GM18519 (cell line): ENCODE data around the gene CAPN15.

Source experiments
- ATAC-seq: cut with Tn5 transposase; IDR thresholded peaks from one replicate; pipeline ENCODE4 v1.9.1; 2021; ENCODE audit warnings: mild to moderate bottlenecking, moderate library complexity; ENCODE audit not compliant: unreplicated experiment, low FRiP score

Gene CAPN15

DNA sequence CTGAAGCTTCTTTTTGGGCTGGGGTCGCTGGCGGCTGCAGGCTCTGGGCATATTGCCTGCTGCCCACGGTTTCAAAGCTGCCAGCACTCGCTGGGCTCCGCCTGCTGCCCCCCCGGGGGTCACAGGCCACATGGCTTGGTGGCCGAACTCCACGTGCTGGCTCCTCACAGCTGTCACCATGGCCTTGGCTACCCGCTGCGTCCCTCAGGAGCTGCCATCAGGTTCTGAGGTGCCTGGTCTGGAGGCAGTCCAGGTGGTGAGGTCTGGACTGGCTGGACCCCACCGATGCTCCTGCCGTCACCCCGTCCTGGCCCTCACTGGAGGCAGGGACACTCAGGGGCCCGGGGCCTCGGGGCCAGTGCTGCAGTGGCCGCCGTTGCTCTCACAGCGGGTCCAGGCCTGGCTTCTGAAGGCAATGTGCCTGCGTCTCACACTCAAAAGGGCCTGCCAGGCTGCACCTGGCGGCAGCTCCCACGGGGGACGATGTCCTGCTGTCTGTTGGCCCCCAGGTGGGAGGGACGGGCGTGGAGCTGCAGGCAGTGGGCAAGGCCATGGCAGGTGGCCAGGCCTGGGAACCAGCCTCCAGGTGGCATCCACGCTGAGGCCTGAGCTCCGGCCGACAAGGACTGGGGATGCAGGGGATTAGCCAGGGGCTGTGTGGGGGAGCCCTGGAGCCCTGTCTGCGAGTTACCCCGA, 13.3 kb downstream of the CAPN15 start:
- no peak for ATAC-seq

DNA sequence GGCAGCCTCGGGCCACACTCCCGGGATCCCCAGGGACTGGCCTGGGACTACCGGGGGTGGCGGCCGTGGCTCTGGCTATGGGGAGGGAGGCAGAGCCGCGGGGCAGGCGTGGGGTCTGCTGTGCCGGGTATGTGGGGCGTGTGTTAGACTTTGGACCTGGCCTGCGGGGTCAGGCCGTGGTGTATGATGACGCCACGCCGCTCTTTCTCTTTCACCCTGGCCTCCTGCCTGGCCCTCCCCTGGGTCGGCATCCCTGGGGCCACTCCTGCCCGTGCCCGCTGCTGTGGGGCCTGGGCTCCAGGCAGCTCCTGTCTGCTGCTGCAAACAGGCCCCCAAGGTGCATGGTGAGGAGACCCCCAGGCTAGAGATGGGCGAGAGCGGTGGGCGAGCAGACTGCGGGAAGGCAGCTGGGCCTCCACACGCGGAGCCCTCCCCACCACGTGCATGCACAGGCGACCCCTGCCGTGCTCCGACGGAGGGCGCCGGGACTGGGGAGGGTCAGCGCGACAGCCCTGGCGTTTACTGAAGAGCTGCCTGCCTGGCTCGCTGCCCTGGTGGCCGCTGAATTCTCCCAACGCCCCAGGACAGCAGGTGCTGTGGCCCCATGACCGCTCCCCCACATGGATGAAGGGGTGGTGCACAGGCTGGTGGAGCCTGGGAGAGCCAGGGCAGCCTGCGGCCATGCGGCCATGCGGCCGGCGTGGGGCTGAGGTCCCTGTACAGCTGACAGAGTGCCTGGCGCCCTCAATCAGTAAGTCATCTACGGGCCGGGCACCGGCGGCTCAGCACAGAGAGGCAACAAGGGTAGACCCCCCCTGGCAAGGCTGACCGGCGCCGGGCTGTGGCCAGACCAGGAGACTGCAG, 16.0 kb downstream of the CAPN15 start:
- no peak for ATAC-seq

DNA sequence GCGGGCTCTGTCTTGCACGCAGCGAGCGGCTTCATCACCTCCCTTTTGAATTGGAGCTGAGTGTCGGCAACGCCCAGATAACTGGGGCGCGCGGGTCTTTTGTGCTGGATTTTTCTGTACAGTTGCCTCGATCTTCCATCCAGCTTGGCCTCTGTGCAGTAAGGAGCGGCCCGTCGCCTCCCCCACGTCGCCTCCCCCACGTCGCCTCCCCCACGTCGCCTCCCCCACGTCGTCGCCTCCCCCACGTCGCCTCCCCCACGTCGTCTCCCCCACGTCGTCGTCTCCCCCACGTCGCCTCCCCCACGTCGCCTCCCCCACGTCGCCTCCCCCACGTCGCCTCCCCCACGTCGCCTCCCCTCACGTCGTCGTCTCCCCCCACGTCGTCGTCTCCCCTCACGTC, 17.0 kb downstream of the CAPN15 start:
- no peak for ATAC-seq

DNA sequence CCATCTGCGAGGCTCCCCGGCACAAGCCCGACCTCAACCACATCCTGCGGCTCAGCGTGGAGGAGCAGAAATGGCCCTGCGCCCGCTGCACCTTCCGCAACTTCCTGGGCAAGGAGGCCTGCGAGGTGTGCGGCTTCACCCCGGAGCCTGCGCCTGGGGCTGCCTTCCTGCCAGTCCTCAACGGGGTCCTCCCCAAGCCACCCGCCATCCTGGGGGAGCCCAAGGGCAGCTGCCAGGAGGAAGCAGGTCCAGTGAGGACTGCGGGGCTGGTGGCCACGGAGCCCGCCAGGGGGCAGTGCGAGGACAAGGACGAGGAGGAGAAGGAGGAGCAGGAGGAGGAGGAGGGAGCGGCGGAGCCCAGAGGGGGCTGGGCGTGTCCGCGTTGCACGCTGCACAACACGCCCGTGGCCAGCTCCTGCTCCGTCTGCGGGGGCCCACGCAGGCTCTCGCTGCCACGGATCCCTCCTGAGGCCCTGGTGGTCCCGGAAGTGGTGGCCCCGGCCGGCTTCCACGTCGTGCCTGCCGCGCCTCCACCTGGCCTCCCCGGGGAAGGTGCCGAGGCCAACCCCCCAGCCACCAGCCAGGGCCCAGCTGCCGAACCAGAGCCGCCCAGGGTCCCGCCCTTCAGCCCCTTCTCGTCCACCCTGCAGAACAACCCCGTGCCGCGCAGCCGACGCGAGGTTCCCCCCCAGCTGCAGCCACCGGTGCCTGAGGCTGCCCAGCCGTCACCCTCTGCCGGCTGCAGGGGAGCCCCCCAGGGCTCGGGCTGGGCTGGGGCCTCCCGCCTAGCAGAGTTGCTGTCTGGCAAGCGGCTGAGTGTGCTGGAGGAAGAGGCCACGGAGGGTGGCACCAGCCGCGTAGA, 19.6 kb downstream of the CAPN15 start:
- ATAC-seq = no peak

DNA sequence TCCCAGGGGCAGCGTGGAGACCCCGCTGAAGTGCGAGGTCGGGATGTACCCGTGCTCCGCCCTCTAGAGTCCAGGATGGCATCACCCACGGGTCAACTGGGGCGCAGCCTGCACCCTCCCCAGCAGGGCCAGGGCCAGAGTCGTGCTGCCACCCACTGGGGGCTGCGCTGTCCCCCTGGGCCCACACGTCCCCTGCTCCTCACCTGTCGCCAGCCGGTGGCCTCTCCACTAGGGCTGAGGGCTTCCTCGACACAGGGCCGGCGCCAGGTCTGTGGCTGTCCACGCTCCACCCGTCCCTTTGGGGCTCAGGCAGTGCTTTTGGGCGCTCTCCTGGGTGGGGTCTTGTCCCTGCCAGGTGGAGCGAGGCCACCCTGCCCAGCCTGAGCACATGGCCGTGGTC, 21.1 kb downstream of the CAPN15 start:
- ATAC-seq = no peak

DNA sequence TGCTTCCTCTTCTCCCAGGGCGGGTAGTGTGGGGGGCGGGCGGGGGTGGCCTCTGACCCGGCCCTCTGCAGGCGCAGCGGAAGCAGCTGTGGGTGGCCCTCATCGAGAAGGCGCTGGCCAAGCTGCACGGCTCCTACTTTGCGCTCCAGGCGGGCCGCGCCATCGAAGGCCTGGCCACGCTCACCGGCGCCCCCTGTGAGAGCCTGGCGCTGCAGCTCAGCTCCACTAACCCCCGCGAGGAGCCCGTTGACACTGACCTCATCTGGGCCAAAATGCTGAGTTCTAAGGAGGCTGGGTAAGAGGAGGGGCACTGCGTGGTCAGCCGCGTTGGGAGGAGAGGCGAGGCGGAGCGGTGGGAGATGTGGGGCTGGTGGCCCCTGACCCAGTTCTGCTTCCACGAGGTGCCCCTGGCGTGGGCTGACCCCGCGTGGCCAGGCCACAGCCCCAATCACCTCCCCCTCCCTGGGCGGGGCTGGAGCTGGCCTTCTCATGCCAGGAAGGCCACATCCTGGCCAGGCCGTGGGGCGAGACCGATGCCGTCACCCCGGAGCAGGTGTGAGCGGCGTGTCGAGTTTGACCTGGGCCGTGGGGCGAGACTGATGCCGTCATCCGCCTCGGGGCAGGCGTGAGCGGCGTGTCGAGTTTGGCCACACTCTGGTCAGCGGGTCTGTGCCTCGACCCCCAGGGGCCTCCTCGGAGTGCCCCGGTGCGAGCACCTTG, 22.2 kb downstream of the CAPN15 start:
- ATAC-seq = no peak

DNA sequence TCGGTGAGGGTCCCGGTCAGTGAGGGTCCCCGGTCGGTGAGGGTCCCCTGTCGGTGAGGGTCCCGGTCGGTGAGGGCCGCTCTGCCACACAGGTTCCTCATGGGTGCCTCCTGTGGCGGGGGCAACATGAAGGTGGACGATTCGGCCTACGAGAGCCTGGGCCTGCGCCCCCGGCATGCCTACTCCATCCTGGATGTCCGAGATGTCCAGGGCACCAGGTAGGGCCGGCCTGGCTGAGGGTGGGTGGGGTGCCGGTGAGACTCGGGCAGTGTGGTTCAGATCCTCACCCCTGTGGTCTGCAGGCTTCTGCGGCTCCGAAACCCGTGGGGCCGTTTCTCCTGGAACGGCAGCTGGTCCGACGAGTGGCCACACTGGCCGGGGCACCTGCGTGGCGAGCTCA, 23.7 kb downstream of the CAPN15 start:
- no peak for ATAC-seq

DNA sequence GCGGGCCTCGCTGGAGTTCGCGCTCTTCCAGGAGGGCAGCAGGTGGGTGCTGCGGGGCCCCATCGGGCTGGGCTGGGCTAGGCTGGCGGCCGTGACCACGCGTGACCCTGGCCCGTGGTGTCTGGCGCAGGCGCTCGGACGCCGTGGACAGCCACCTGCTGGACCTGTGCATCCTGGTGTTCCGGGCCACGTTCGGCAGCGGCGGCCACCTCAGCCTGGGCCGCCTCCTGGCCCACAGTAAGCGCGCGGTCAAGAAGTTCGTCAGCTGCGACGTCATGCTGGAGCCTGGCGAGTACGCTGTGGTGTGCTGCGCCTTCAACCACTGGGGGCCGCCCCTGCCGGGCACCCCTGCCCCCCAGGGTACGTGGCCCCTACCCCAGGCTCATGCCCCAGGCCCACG, 24.7 kb downstream of the CAPN15 start:
- no peak for ATAC-seq

DNA sequence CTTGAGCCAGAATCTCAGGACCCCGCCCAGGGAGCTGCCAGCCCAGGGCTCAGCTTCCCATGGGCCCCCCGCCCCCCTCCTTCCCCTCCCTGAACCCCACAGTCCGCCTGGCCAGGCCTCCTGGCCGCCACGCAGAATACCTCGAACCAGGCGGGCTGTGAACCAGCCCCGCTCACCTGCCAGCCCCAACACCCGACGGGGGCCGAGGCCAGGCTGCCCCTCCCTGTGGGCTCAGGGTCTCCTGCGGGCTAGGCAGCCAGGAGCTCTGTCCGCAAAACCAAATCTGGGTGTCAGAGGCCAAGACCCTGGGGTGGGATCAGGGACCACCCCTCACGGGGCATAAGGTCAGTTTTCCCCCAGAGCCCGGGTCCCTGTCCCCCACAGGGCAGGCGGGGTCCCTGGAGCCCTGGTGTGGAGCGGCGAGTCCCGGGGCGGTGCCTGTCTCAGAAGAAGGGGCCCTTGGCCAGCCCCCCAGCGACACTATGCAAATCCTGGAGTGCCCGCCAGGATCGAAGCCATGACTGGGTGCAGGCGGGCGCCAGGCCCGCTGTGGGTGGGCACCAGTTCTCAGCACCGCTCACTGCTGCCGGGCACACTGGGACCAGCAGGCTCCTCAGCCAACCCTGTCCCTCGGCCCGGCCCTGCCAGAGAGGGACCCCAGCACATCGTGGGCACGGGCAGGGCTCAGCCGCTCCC, 26.2 kb downstream of the CAPN15 start:
- no peak for ATAC-seq

DNA sequence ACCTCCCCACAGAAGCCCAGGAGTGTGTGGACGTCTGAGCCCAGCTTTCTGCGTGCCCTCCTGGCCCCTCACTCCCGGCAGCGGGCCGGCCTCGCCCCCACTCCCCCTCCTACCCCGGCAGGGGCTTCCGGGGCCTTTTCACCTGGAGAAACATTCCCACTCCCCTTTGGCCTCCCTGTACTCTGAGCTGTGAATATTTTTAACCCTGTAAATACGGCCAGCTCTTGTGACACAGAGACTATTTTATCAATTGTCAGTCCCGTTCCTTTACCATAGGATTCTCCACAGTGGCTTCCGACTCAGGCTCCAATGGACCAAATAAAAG, 26.7 kb downstream of the CAPN15 start:
- no peak for ATAC-seq

DNA sequence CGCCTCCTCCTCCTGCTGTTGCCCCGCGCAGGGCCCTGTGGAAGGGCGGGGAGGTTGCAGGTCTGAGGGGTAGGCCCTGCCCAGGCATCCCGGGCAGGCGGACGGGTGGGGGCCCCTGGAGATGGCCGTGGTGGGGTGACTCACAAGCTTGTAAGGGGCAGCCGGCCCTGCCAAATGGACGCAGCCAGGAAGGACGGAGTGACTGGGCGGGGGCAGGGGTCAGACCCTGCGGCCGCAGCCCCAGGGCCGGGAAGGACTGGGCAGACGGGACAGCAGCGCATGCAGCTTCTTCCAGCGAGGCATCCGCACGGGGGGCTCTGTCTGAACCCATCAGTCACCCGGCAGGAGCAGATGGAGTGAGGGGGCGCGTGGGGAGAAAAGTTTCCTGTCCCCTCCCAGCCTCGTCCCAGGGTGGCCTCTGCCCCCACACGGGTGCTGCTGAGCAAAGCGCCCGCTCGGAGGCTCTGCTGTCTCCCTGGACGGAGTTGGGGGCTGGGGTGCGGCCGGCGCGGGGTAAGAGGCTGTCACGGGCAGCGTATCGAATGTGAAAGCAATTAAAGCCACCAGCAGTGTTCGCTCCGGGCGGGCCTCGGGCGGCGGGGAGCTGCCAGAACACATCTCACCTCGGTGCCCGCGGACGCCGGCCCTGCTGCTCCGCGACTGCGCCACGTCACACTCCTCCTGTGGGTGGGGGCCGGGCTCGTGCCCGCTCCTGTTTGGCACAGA, 27.3 kb downstream of the CAPN15 start:
- no peak for ATAC-seq

DNA sequence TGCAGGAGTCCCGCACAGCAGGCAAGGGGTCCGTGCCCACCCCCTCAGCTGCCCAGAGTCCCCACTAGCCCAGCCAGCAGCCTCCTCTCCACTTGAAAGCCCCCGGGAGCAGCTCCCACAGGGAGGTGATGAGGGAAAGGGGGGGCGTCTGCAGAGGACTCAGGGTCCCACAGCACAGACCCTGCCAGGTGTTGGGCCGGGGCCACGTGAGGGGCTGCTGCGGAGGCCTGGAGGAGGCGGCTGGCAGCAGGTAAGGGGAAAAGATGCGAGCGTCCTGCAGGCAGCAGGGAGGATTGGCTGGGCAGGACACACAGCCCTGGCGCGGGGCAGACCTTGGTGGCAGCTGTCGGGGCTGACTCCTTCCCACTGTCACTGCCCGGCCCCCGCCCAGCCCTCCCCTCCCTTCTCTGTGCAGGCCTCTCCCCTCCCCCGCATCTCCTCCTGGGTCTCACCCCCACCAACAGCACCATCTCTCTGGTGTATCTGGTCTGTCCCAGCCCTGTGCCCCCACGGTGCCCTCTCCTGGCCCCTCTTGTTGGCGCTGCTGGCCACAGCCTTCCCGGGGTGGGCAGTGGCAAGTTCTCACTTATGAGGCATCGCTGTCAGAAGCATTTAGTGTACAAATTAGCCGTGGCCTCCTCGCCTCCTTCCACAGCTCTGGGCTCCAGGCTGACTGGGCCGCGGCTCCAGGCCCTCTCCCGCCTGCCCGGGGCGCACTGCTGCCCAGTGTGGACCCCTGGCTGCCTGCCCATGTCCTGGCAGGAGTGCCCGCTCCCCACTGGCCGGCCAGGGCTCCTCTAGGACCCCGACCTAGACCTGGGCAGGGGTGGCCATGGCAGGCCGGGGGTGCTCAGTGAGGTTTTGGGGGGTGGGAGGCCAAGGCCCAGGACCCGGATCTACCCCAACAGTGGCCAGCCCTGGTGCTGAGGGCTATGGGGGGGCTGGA, 28.3 kb downstream of the CAPN15 start:
- no peak for ATAC-seq

DNA sequence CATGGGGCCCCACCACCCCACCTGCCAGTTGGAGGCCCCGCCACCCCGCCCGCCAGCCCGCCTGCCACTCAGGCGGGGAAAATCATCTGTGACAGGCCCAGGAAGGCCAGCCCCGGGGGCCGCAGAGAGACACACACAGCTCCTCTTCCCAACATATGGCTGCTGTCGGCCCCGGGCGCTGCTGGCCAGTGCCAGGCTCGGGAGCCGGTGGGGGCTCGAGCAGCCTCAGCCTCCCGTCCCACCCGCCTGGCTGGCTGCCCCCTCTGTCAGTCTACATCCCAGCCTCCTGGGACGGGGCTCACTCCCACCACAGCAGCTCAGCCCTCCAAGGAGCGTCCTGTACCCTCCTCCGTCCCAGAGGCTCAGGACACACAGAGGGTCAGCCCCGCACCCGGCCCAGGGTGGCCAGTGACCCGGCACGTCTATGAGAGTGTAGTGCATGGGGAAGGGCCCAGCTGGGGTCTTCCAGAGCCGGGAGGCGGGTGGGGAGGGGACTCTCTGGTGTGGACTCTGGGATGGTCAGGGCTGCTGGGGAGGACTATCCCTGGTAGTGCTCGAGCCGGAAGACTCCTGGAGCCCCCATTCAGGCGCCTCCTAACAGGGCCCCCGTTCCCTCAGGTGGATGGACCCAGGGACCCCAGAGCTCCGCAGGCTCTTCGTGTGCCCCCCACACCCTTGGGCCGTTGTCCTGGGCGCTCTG, 29.1 kb downstream of the CAPN15 start:
- ATAC-seq = no peak

DNA sequence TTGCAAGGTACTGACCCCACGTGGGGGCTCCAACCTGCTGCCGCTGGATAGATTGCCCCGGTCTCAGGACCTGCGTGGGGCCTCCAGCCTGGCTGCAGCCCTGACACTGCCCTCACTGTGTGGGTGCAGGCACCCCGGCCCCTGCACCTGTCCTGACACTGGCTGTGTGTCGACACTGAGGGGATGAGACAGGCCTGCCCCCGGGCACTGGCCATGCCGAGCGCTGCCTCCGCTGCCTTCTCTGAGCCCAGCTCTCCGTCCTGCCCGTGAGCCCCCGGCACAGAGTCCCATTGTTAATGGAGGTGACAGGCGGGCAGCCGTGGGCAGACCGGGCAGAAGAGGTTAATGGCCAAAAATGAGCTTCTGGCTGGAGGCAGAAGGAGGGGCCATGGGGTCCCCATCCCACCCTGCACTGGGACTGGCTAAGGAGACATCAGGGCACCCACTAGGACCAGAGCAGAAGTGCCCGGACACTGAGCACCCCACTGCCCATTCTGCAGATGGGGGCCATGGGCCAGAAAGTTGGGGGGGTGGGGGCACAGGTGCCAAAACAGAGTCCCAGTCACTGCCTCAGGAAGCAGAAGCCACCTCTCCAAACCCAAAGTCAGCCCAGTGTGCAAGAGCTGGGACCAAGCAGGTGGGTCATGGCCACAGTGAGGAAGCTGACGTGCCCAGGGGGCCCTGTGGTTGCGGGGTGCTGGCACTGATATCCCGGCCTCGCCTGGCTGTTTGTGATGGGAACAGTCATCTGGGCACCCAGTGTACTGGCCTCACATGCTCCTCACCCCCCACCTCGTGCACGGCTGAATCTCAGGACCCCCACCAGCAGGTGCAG, 30.2 kb downstream of the CAPN15 start:
- ATAC-seq = no peak

DNA sequence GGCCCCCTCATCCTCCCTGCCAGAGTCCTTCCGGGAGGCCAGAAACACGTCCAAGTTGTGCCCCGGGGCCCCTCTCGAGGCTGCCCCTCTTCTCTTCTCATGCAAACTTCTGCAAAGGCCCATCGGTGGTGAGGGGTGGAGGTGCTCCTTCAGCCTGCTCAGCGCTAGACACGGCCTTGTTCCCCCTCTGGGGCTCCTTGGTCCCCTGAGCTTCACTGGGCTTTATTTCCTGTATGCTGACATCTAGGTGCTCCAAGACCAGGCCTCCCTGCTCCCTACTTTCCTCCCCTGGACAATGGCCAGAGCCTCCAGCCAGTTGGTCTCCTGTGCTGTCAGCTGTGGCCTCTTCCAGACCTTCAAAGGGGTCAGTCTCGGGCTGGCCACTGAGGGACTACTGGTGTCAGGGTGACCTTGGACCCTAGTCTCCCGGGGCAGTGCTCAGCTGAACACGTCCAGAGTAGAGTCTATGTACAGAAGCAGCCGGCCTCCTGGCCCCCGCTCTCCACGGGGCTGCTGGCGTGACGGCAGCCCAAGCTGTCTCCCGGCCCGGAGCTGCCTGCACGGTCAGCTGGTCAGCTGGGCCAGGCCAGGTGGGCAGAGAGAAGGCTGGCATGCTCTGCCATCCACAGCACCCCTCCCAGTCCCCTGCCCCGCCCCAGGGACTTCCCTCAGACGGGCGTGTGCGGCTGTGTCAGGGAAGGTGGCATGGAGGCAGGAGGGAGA, 30.9 kb downstream of the CAPN15 start:
- no peak for ATAC-seq

DNA sequence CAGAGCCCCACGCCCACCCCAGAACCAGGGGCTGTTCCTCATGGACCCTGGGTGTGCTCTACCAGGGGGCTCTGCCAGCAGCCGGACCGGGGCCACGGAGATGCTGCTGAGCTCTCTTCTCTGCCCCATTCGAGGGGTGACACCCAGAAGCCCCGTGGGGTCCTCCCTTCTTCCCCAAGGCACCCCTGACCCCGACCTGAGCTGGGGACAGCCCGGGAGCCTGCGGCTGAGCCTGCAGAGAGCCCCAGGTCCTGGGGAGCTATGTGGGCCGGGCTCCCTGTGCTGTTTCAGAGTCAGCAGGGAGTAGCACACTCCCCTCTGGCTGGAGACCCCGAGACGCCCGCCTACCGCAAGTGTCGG, 31.5 kb downstream of the CAPN15 start:
- no peak for ATAC-seq
